Fibroblast of lung (primary cell): ENCODE data around the gene ADM.

Experiments
- EZH2 ChIP-seq: IDR thresholded peaks from 2 replicates; pipeline ENCODE4 v1.5.1; 2012; ENCODE audit warnings: low read length, control low read depth, mild to moderate bottlenecking; ENCODE audit errors: missing control alignments
- TF ChIP-seq, protein P1 (sequence below), 2 donors: IDR thresholded peaks in 1 of 2; conservative IDR thresholded peaks in 1 of 2; 1 replicate in 1 of 2; 2 replicates in 1 of 2; pipeline ENCODE4 v1.5.1; 2011 to 2012; ENCODE audit warnings: low read length in 2 of 2, control low read depth in 1 of 2, inconsistent platforms in 1 of 2, low read depth in 1 of 2, mild to moderate bottlenecking in 1 of 2

DNA sequence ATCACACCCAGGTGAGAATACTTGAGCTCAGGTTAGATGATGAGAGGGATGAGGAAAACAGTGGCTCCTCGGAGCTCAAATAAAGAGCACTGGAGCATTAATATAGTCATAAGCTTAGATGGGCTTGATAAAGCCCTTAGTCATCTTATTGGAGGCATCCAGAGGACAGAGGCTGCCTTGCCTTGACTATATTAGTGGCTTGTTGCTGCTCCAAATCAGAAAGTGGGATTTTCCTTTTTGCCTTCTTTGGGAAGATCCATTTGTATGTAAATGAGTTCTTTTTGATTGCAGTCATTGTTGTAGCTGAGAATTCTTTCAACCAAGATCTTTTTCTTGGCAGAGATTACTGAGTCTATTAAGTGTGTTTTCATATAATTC is 18.9 kb downstream of the ADM start:
- TF ChIP-seq, protein P1, sequence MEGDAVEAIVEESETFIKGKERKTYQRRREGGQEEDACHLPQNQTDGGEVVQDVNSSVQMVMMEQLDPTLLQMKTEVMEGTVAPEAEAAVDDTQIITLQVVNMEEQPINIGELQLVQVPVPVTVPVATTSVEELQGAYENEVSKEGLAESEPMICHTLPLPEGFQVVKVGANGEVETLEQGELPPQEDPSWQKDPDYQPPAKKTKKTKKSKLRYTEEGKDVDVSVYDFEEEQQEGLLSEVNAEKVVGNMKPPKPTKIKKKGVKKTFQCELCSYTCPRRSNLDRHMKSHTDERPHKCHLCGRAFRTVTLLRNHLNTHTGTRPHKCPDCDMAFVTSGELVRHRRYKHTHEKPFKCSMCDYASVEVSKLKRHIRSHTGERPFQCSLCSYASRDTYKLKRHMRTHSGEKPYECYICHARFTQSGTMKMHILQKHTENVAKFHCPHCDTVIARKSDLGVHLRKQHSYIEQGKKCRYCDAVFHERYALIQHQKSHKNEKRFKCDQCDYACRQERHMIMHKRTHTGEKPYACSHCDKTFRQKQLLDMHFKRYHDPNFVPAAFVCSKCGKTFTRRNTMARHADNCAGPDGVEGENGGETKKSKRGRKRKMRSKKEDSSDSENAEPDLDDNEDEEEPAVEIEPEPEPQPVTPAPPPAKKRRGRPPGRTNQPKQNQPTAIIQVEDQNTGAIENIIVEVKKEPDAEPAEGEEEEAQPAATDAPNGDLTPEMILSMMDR (conservative IDR thresholded peaks at IDR 0.05 in 1 of 2, IDR thresholded peaks at IDR 0.05 in 1 of 2; ENCODE audit: low read depth in 1 of 2, low read length in 2 of 2): no peak
- TF ChIP-seq EZH2: no peak
